ENCODE data around the gene MRPL14. TPM values are rescaled to one million over a fixed set of nuclear protein-coding genes. Genes with fewer than 3 reads are reported as not detected.

The MRPL14 gene
- total and polyA plus RNA-seq, 9 of the 15 experiments (the other 6 are each of a cell fraction or from before 2014, with no cell fraction given), result 126 to 424 (median 165) TPM

GRCh38 chr6:44129841-44130322, 2.6 kb upstream of the MRPL14 start (continued):
- TF ChIP-seq CHAMP1 (IDR thresholded peaks at IDR 0.05) (peak; percentile 44; the same call in 1 of the 2 replicates), TEAD4 (IDR thresholded peaks at IDR 0.05; ENCODE audit: low read length) (peak; percentile 80), TEAD4 (CRISPR knock-in tag; IDR thresholded peaks at IDR 0.05; ENCODE audit: borderline replicate concordance) (no peak), SOX6 (IDR thresholded peaks at IDR 0.05) (peak; percentile 48; the same call in 1 of the 2 replicates), ZNF609 (CRISPR knock-in tag; IDR thresholded peaks at IDR 0.05; ENCODE audit: borderline replicate concordance) (no peak), MTA3 (IDR thresholded peaks at IDR 0.05; ENCODE audit: borderline replicate concordance) (peak; percentile 75), KLF13 (tag; IDR thresholded peaks at IDR 0.05; ENCODE audit: borderline replicate concordance, low read depth) (no peak), THAP12 (CRISPR knock-in tag; IDR thresholded peaks at IDR 0.05) (peak; percentile 52; the same call in 1 of the 2 replicates), PTBP1 (IDR thresholded peaks at IDR 0.05; ENCODE audit: low read depth, low read length) (peak; percentile 78), STAT5B (CRISPR knock-in tag; IDR thresholded peaks at IDR 0.05) (no peak), TCF7L2 (IDR thresholded peaks at IDR 0.05; ENCODE audit: low read depth, low read length) (no peak), ZNF699 (CRISPR knock-in tag; IDR thresholded peaks at IDR 0.05; ENCODE audit: insufficient replicate concordance) (no peak), ZNF3 (CRISPR knock-in tag; IDR thresholded peaks at IDR 0.05) (peak; percentile 95), JUND (IDR thresholded peaks at IDR 0.05; ENCODE audit: borderline replicate concordance, low read depth, low read length) (peak; percentile 55; the same call in 1 of the 2 replicates), JUND (tag; IDR thresholded peaks at IDR 0.05; ENCODE audit: borderline replicate concordance, low read depth, low read length) (peak; percentile 67; the same call in 1 of the 3 replicates), KAT7 (CRISPR knock-in tag; IDR thresholded peaks at IDR 0.05; ENCODE audit: borderline replicate concordance) (peak; percentile 88; the same call in 1 of the 2 replicates), CBFB (CRISPR knock-in tag; IDR thresholded peaks at IDR 0.05) (peak; percentile 67; the same call in 1 of the 2 replicates), CBFA2T2 (conservative IDR thresholded peaks at IDR 0.05) (peak; percentile 87)

All from K562 (cell line).